ENCODE data around the gene PTPRN2.

- no peak for TF ChIP-seq CTCF (IDR thresholded peaks at IDR 0.05)
- TF ChIP-seq POLR2AphosphoS5 (IDR thresholded peaks at IDR 0.05) = no peak
These were observed 885.2 kb downstream of the PTPRN2 start for GRCh38 chr7:157702311-157703023.
